NCI-H1436 treated with DMSO at 0.1 percent for 48 hours (cell line): Measurements from ENCODE around the gene DPYSL5.

Experiments
- DNase-seq: peaks from one replicate; lab custom pipeline; 2025; lab: John Stamatoyannopoulos, UW

DPYSL5 gene

DNA sequence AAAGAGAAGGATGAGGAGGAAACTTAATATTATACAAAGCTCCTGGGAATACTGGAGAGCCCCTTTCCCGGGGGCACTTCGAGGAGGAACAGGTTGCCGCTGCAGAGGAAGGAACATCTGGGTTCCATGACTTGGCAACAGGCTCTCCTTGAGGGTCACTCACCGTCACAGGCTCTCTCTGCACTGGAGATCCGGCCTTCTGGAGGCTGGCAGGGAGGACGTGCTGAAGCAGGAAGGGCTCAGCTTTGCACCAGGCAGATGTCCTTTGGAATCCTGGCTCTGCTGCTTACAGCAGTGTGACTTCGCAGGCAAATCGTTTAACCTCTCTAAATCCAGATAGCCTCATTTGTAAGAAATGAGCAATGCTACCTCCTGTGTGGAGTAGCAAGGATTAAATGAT lies 2.9 kb upstream of the DPYSL5 start:
- DNase-seq: no peak

DNA sequence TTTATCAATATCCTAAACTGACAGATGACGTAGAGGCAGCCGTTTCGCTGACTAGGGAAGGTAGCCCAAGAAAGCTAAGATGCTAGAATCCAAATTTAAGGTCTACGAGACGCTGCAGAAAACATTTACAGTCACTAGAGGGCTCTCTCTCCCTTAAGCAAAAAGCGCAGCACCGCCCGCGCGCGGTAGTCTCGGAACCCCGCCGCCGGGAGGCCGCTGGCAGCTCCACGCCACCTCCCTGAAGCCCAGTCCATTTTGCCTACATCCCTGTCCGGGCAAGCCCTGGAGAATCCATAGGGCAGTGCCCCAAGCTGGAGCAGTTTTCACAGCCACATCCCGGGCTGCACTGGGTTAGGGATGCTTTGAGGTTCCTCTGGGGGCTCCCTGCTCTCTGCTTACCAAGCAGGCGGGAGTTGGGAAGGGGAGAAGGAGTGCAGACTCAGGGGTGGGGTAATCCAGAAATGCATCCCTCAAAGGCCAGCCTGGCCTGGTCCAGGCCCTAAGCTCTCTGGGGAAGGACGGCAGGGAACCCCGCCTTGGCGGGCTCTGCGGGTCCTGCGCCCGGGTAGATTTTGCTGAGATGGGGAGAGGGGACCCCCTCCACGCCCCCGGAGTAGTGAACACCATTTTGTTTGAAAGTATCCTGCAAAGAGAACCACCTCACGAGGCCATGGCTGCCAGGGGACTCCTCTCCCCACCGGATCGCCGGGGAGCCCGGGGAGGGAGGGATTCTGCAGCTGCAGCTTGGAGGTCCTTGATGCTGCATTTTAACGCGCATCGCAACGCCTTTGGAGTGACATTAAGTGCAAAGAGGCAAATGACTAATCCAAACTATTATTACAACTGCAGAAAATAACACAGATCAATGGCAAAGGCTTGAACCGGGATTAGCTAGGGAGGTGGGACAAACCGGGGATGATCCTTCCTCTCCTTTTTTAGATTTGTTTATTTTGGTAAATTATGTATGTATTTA lies 1.3 kb upstream of the DPYSL5 start:
- DNase-seq: peak; percentile 64

DNA sequence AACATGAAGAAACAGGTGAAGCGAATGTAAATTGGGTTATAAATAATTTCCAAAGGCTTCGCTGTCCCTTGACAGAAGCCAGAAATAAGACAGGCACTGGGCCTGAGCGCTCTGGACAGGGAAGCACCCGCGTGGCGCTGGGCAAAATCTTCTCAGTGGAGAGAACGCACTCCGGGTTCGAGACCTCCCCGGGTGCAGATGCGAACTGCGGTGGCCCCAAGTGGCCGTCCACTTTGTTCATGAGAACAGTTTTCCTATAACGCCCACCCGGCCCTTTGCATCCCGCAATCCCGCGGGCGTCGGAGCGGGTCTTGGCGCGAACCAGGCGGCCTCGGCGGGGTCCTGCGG lies 651 bp upstream of the DPYSL5 start:
- no peak for DNase-seq

DNA sequence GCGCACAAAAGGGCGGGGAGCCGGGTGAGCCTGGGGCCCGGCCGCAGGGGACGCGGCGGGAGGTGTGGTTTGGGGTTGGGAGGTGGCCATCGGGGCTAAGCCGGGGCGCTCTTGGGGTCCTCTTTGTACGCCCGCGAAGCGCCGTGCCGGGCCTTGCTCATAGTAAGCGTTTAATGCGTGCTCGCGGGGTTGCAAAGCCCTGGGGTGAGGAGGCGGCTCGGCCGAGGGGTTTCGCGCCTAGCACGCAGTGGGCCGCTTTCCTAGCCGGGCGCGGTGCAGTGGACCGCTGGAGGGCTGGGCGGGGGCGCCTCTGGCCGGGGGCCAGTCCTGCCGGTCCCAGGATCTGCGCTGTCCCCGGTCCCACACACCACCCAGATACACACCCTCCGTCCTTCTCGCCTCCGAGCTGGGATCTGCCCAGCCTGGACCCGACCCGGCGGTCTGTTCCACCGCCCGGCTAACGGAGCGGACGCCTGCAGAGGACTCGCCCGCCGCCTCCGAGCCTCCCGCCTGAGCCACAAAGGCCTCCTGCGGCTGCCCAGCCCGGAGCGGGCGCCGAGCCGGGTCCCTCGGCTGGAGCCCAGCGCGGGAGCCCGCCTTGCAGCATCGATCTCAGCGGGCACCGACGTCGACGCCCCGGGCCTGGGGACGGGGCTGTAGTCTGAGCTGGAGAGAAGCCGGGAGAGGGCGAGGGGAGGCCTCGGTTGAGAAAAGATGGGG lies 564 bp downstream of the DPYSL5 start:
- no peak for DNase-seq

DNA sequence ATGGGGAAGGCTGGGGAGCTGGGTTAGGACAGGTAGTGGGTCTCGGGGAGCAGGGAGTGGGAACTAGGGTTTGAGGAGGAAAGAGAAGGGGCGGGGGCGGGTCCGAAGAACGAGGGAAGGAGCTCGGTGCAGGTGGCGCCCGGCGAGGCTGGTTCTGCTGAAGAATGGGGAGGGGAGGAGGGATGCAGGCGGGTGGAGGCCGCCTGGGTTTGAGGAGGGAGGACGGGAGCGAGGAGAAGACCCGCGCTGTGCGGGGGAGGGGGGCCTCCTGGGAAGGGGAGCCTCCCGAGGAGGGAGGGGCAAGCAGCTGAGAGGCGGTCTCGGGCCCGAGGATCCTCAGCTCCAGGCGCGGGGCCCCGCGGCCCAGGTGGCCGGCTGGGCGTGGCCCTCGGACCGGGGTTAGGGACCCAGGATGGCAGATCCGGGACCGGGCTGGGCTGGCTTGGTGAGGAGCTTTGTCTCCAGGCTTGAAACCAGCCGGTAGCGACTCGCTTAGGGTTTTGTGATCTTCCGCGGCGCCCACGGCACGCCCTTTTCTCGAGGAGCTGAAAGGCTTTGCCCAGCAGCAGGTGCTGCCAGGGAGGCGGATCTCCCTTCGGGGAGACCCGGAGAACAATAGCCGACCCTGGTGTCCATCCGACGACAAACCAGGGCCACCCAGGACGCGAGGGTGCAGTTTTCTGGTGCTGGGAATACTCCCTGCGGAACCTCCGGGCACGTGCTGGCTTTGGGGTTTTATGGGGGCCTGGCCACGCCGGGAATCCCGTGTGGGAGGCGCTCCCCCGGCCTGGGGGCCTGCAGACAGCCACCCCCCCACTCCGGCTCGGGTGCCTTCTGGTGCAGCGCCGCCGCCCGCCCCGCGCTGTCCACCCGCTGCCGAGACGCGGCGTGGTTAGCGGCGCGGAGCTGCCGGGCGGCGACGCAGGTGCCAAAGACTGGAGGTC lies 1.4 kb downstream of the DPYSL5 start:
- no peak for DNase-seq

DNA sequence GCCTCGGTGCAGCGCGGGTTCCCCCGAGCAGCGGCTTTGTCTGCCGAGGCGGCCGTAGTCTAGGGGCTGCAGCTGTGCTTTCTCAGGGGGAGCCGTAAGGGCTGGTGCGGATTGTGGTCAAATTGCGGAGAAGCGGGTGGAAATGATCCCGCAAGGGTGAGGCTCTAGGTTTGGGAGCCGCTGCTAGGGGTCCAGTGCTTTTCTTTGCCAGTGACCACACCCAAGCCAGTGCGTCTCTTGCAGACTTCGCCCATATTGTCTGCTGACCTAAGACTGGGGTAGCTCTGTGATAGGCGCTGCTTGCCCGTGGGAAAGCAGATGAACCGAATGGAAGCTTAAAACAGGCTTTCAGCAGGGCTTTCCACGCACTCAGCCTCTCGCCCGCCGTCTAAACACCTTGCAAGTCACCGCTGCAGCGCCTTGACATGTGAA lies 2.1 kb downstream of the DPYSL5 start:
- no peak for DNase-seq

DNA sequence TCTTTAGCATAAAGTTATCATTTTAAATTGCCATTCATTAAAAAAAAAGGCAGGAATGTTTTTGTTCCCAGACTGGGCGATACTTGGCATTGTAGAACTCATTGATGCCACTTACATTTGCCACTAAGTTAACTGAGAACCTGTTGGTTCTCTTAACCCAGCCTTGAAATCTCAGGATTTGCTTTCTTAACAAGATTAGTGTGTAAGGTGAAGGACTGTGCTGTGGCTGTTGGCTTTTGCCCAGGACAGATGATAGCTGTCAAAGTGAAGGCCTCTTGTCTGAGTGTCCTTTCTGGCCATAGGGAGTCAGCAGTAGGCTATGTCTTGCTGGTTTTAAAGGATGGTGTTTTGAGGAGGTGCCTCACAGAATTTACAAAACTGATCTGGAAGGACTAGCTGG lies 2.6 kb downstream of the DPYSL5 start:
- no peak for DNase-seq

DNA sequence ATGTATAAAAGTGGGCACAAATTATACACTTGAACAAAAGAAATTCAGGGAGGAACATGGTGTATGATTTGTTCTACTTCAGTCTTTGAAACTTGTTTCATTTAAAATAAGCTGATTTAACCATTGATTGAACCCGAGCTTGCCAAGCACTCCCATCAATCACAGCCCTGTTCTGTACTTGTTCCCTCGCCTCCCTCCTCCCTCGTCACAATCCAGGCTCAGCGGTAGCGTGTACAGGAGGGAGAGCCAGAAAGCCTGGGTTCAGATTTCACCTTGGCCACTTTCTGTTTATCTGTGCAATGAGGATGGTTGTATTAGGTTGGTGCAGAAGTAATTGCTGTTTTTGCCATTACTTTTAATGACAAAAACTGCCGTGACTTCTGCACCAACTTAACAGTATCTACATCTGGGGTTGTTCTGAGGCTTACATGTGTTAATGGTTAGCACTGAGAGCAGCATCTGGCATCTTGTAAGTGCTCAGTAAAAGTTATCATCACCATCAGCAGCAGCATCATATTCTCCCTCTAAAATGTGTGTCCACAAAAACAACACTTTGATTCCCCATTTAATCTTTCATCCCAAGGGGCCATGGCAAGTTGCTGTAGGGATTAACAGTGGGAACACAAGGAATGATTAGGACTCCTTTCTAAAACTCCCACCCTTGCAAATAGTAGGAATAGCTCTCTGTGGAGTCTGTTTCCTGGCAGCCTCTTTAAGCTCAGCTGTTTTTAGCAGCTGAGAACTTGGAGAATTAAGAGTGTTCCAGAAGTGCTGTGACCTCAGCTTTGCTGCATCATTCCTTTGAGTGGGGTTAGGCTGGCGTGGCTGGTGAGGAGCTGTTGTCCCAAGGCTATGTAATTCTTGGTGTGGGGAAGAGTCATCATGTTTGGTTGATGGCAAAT lies 4.7 kb downstream of the DPYSL5 start:
- no peak for DNase-seq

DNA sequence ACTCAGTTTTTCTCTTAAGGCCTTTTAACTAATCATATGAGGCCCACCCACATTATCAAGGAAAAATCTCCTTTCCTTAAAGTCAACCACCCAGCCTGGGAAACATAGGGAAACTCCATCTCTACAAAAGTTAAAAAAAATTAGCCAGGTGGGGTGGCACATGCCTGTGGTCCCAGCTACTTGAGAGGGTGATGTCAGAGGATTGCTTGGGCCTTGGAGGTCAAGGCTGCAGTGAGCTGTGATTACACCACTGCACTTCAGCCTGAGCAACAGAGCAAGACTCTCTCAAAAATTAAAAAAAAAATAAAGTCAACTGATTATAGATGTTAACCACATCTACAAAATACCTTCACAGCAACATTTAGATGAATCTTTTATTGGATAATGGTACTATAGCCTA lies 5.8 kb downstream of the DPYSL5 start:
- DNase-seq: no peak

DNA sequence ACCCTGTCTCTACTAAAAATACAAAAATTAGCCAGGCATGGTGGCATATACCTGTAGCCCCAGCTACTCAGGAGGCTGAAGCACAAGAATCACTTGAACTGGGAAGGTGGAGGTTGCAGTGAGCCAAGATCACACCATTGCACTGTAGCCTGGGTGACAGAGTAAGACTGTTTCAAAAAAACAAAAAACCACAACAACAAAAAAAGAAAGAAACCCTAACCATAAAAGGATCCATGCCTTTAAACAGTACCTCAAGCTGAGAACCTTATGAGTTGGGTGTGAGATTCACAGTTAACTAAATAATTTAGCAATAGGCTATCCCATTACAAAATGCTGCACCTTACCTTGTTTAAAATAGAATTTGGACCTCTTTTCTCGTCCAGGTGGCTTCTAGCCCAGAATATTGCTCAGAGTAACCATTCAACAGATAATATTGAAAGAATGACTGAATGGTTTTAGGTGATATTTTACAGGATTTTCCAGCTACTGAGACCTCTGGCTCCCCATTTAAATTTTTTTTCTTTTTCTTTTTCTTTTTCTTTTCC lies 6.4 kb downstream of the DPYSL5 start:
- no peak for DNase-seq

DNA sequence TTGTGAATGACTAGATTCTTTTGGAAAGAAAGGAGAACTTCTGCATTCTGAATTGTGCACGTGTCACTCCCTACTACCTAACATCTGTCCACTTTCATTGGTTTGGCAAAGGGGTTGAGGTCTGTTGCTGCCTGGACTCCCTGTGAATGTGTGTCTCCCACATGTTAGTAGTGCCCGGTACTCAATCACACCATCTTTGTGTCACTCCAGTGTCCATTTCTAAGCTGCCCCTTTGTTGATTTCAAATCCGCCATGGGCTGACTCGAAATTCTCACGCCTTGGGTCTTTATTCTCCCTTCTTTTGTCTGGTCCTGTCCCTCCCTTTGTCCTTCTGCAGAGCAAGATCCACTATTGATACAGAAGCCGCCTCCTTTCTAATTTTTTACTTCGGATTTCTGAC lies 7.5 kb downstream of the DPYSL5 start:
- no peak for DNase-seq

DNA sequence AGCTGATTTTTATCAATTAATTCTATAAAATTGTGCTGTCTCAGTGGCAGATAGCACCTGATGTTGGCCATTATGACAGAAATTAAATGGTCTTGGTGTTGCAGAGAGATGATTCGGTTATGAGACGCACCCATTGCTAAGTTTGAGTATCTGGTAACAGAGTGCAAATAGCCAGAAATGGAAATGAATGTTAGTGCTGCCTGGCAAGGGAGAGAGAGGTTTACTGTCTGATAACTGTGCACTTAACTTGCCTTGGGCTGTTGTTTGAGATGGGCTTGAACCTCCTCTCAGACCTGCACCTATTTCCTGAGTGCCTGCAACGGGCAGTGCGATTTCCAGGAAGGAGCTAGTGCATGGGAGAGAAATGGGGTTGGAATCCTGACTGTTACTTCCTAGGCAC lies 11.7 kb downstream of the DPYSL5 start:
- DNase-seq: no peak

DNA sequence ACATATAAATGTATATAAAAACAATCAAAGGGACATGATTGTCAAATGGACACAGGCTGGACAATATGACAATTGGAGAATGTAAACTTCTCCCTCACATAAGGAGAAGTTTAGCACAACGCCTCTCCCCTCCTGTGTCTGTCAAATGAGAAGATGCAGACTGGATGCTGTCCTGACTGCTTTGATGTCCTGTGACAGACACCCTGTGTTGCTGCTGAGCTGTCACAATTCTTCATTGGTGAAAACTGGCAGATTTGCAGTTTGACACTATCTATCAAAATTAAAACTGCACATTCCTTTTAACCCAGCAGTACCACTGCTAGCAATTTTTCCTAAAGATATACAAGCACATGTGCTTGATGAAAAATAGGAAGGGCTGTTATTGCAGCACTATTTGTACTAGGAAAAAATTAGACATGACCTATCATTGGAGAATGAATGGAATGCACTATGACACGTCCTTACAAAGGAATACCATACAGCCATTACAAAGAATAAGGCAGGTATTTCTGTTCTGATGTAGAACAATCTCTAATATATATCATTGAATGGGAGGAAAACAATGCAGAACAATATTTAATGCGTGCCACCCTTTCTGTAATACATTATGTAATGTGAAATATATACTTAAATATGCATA lies 12.4 kb downstream of the DPYSL5 start:
- no peak for DNase-seq

DNA sequence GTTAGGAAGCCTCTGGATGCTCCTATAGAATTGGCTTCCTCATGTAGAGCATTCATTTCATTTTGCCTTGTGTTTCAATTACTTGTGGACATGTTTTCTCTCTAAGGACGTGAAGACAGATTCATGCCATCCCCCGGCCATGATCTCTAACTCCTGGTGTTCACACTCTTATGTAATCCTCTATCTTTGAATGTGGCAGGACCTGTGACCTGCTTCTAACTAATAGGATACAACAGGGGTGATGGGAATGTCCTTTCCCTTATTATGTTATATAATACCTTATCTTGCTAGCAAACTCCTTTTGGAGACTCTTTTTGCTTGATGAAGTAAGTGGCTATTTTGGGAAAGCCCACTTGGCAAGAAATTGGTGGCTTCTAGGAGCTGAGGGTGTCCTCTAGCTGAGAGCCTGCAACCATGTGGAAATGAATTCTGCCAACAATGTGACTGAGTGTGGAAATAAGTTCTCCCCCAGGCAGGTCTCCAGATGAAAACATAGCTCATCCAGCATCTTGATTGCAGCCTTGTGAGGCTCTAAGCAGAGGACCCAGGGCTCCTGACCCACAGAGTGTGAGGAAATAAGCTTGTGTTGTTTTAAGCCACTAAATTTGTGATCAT lies 13.8 kb downstream of the DPYSL5 start:
- no peak for DNase-seq

DNA sequence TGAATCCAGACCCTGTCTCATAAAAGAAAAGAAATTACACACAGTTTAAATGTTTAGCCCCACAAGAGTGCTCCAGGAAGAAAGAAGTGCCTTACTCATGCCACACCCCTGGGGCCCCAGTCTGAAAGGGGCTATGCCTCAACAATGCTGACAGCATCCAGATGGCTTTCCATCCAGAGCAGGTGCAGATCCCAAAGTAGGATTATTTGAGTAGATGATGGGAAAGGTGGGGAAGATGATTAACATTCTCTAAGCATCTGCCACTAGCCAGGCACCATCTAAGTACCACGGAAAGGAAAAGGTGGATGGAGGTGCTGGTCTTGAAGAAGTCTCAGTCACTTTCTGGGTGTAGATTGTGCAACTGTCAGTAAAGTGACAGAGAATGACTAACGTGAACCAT lies 16.3 kb downstream of the DPYSL5 start:
- no peak for DNase-seq

DNA sequence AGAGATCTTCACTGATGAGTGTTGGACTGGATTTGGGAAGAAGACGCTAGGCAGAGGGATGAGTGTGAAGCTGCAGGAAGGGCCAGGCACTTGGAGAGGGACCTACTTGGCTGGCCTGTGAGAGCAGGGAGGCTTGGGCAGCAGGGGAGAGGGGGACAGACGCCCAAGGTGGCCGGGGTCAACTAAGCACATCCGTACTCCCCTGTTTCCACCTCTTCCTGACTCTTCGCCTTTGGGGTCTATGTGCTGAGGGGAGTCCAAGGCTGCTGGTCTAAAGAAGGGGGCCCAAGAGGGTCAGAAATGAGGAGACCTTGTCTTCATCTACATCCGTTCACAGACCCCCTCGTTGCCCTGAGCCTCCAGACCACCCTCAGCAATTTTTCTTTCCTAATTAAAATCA lies 16.7 kb downstream of the DPYSL5 start:
- no peak for DNase-seq

DNA sequence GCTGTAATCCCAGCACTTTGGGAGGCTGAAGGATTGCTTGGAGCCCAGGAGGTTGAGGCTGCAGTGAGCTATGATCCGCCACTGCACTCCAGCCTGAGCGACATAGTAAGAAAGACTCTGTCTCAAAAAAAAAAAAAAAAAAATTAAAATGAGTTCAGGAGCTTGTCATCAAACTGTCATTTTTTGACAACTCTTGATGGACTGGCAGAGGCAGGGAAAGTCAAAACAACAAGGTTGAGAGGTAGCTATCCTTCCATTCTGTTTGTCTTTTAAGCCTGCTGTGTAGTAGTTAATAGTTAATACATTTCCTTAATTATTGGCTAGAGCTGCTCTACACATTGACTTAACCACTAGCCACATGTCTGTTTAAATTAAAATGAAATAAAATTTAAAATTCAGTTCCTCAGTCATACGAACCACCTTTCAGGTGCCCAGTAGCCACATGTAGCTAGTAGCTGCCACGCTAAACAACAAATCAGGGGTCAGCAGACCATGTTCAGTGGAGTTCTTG lies 22.7 kb downstream of the DPYSL5 start:
- DNase-seq: no peak

DNA sequence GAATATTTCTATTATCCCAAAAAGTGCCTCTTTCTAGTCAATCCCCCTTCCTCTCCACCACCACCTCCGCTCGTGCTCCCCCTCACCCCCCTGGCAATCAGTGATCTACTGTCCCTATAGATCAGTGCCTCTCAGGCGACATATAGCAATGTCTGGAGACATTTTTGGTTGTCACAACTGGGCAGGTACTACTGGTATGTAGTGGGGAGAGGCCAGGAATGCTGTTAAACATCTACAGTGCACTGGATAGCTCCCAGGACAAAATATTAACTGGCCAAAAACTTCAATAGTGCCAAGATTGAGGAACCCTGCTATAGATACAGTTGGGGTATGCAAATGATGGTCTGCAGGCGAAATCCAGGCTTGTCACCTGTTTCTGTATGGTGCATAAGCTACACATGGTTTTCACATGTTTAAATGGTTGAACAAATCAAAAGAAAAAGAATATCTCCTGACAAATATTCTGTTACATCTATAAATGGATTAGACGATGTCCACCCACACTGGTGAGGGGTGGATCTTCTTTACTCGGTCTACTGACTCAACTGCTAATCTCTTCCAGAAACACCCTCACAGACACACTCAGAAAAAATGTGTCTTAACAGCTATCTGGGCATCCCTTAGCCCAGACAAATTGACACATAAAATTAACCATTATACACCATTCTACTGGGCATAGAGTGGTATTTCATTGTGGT lies 25.5 kb downstream of the DPYSL5 start:
- no peak for DNase-seq

DNA sequence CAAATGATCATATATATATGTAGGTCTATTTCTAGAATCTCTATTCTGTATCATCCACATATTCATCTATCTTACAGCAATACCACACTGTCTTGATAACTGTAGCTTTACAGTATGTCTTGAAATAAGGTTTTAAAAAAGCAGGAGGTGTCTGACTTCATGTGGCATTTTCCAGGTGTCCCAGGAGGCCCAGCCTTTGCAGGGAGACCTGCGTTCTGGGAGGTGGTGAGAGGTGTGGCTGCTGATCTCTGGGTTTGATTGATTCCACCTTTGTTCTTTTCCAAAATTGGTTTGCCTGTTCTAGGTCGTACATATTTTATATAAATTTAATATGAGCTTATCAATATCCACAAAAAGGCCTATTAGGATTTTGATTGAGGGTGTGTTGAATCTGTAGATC lies 26.6 kb downstream of the DPYSL5 start:
- DNase-seq: no peak
